GM19452 (cell line): Measurements from ENCODE around the gene IGFBP5.

Experiments
- ATAC-seq: cut with Tn5 transposase; IDR thresholded peaks from one replicate; pipeline ENCODE4 v1.9.1; 2021; ENCODE audit not compliant: unreplicated experiment

Gene IGFBP5

GRCh38 chr2:216690456-216690852 lies 4.9 kb downstream of the IGFBP5 start:
- ATAC-seq = no peak

GRCh38 chr2:216689397-216689796 lies 6.0 kb downstream of the IGFBP5 start:
- ATAC-seq = no peak

DNA sequence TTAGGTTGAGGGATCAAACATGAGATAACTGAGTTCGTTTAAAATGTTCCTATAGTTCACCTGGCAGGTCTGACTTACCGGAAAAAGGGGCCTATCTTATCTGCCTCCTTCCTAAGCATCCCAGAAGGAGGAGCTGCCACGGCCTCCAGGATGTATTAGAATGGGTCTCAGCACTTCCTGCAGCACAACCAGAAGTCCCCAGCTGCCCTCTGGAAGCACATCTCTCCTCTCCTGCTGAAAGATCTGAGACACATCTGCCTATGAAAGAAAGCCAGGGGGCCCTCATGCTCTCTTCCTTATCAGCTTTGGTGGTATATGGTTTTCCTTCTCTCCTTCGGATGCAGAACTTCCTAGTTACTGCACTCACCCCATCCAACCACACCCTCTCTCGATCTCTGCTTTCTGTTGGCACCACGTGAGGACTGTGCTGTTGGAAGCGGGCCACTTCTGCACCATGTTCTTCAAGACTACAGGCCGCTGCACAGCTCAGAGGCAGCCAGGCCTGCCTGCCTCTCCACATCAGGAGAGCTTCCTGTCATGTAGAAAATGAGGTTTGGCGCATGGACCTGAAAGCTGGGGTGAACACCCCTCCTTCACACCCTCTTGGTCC lies 6.5 kb downstream of the IGFBP5 start:
- ATAC-seq = no peak

- ATAC-seq = no peak
These were observed 7.7 kb downstream of the IGFBP5 start for GRCh38 chr2:216687646-216688045.

- ATAC-seq = no peak
These were observed 8.2 kb downstream of the IGFBP5 start for GRCh38 chr2:216687111-216687510.

GRCh38 chr2:216685327-216685875 lies 9.9 kb downstream of the IGFBP5 start:
- no peak for ATAC-seq

GRCh38 chr2:216683846-216684245 lies 11.5 kb downstream of the IGFBP5 start:
- no peak for ATAC-seq

DNA sequence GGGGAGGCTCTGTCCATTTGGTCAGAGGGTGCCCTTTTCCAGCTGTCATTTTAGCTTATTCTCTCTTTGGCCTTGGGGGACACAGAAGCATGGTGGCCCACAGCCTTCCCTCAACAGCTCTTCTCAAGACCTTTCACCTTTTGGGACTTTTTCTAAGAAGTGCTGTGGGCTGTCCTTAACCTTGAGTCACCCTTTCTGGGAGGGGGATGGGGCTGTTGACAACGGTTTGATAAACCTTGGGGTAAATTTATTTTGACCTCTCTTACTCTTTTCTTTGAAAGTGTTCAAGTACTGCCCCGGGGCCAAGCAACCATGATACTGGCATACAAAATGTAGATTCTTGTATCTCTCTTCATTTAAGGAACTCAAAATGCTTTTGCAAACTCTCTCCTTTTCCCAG lies 13.7 kb downstream of the IGFBP5 start:
- ATAC-seq = no peak

- no peak for ATAC-seq
These were observed 14.3 kb downstream of the IGFBP5 start for GRCh38 chr2:216680951-216681629.

DNA sequence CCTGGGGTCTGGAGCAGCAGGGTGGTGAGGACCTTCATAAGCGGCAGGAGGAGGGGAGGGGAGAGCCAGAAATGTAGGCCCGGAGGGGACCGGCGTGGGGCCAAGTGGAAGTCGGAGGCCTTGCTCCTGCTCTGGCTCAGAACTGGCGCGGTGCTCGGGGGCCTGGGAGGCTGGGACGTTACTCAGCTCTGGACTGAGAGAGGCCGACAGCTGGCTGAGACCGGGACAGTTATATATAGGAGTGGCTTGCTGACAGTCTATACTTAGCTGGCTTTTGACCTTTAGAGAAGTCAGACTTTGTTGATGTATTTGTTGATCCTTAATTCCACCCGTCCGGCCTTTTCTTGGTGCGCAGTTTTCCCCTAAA lies 15.7 kb downstream of the IGFBP5 start:
- ATAC-seq = no peak

DNA sequence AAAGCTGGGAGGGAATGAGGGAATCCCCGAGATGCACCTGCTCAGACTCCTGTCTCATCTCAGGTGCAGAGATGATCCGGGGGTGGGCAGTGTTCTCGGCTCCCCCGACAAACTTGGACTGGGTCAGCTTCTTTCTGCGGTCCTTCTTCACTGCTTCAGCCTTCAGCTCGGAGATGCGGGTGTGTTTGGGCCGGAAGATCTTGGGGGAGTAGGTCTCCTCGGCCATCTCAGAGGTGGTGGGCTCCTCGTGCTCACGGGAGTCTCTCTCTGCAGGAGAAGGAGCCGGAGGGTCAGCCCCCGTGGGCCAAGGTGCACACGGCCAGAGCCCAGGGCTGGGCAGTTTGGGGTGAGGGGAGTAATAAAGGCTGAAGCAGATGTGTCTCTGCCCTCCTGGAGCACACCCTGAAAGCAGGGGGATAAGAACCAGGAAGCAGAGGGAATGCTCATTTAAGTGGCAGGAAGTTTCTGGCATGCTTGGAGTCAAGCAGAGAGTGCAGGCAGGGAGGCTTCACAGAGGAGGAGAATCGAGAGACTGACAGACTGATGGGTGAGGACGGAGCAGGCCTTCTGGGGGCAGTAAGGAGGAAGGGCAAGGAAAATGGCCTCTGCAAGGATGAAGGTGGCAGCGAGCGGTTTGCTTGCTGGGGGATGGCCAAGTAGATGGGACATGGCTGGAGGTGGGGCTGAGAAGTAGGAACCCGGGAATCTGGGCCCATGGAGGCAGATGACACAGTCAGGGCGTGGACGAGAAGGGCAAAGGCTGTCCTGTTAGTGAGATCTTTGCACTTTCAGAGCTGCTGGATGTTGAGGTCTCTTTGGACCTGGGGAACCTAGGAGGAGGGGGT lies 16.3 kb downstream of the IGFBP5 start:
- no peak for ATAC-seq

DNA sequence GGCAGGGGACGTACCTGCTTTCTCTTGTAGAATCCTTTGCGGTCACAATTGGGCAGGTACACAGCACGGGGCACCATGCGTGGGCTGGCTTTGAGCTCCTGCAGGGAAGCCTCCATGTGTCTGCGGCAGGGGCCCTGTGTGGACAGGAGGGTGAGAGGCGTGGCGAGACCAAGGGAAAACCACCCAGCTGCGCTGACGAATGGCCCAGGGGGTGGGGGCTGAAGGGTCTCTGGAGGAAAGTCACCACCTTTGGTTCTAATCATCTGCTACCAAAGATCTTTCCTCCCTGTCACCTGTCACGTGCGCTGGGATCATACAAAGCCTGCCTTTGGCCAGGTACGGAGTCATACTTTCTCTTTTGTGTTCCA lies 17.3 kb downstream of the IGFBP5 start:
- no peak for ATAC-seq

- ATAC-seq = no peak
These were observed 17.8 kb downstream of the IGFBP5 start for GRCh38 chr2:216677439-216678097.

- no peak for ATAC-seq
These were observed 18.7 kb downstream of the IGFBP5 start for GRCh38 chr2:216676630-216677029.

GRCh38 chr2:216674376-216674775 lies 21.0 kb downstream of the IGFBP5 start:
- no peak for ATAC-seq

DNA sequence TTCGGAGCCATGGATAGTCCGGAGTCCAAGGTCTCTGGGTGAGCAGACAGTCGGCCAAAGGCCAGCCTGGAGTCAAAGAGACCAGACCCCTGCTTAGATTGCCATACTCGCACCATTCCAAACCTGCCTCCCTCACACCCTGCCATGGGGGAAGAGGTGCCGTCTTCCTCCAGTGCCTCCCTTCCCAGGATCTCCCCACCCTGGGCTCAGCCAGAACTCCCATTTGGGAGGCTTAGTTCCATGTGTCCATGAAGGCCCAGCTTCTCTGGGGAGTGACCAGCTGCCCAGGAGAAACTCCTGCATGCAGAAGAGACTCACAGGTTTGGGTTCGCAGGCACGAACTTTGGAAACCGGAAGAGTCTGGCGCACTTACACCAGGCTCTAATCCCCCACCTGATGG lies 21.7 kb downstream of the IGFBP5 start:
- no peak for ATAC-seq

- no peak for ATAC-seq
These were observed 22.3 kb downstream of the IGFBP5 start for GRCh38 chr2:216673021-216673420.

- ATAC-seq = no peak
These were observed 22.9 kb downstream of the IGFBP5 start for GRCh38 chr2:216672466-216672865.

- ATAC-seq = no peak
These were observed 23.5 kb downstream of the IGFBP5 start for GRCh38 chr2:216671791-216672343.

DNA sequence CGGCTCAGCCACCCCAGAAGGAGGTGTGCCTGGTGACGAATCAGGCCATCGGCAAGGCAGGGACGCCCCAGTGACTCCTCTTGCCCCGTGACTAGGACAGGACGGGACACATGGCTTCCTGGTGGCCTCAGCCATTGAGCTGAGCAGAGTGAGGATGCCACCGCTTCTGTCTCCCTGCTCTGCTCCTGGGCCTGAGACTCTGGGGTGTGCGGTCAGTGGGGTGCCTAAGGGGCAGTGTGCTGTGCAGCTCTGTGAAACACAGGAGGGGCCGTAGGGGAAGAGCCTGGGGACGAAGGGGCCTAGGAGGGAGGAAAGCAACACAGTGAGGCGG lies 24.3 kb downstream of the IGFBP5 start:
- ATAC-seq = no peak
